HG03378 (cell line): ENCODE data around the gene MRPS26.
"Not testable (repeated sequence)": the region's sequence is repeated elsewhere in the genome, so short reads cannot be mapped to it uniquely, and the experiment has no call there.

Experiments used
- ATAC-seq: cut with Tn5 transposase; IDR thresholded peaks from one replicate; pipeline ENCODE4 v1.9.1; 2021; ENCODE audit warnings: mild to moderate bottlenecking, moderate library complexity; ENCODE audit not compliant: unreplicated experiment

MRPS26 gene

GRCh38 chr20:3072530-3073250 lies 26.8 kb downstream of the MRPS26 start:
- ATAC-seq = no peak

GRCh38 chr20:3073251-3073643 lies 27.4 kb downstream of the MRPS26 start:
- not testable (repeated sequence) for ATAC-seq

- ATAC-seq = no peak
Measured at GRCh38 chr20:3074812-3075211, 29.0 kb downstream of the MRPS26 start.

GRCh38 chr20:3075315-3075714 lies 29.5 kb downstream of the MRPS26 start:
- not testable (repeated sequence) for ATAC-seq

GRCh38 chr20:3077618-3078134 lies 31.8 kb downstream of the MRPS26 start:
- no peak for ATAC-seq

- no peak for ATAC-seq
Measured at GRCh38 chr20:3080939-3081388, 35.1 kb downstream of the MRPS26 start.

- no peak for ATAC-seq
Measured at GRCh38 chr20:3081641-3082040, 35.8 kb downstream of the MRPS26 start.

- ATAC-seq = no peak
Measured at GRCh38 chr20:3082306-3082951, 36.6 kb downstream of the MRPS26 start.

GRCh38 chr20:3082955-3083952 lies 37.4 kb downstream of the MRPS26 start:
- no peak for ATAC-seq

- no peak for ATAC-seq
Measured at GRCh38 chr20:3084283-3084985, 38.6 kb downstream of the MRPS26 start, which contains the start of gene AVP. Gene AVP (minus strand): TSS chr20:3084724. CDS start chr20:3084674, 50 bp downstream.

GRCh38 chr20:3084986-3085360 lies 39.1 kb downstream of the MRPS26 start:
- no peak for ATAC-seq

- no peak for ATAC-seq
Measured at GRCh38 chr20:3085571-3086072, 39.8 kb downstream of the MRPS26 start.

GRCh38 chr20:3088031-3088430 lies 42.2 kb downstream of the MRPS26 start:
- ATAC-seq = no peak

- no peak for ATAC-seq
Measured at GRCh38 chr20:3090565-3090964, 44.7 kb downstream of the MRPS26 start.

- no peak for ATAC-seq
Measured at GRCh38 chr20:3092611-3093379, 46.9 kb downstream of the MRPS26 start.

GRCh38 chr20:3093861-3094361 lies 48.1 kb downstream of the MRPS26 start:
- ATAC-seq = no peak

GRCh38 chr20:3094848-3095629 lies 49.2 kb downstream of the MRPS26 start:
- no peak for ATAC-seq
